CD4-positive, alpha-beta T cell treated with Interleukin-21 for 1 hour (primary cell): Measurements from ENCODE around the gene PEAR1.
A peak's percentile ranks its signal among the peaks of the same experiment; 100 is the strongest.
"Not testable (repeated sequence)": the region's sequence is repeated elsewhere in the genome, so short reads cannot be mapped to it uniquely, and the experiment has no call there.

ENCODE experiments used
- DNase-seq: peaks from one replicate; pipeline ENCODE4 v3.0.0-alpha.2; 2020

PEAR1 gene

GRCh38 chr1:156924478-156925153, 31.1 kb downstream of the PEAR1 start:
- no peak for DNase-seq

- no peak for DNase-seq
These were observed 31.9 kb downstream of the PEAR1 start for GRCh38 chr1:156925154-156926010.

- DNase-seq: no peak
These were observed 32.7 kb downstream of the PEAR1 start for GRCh38 chr1:156926175-156926574.

GRCh38 chr1:156926695-156927094, 33.2 kb downstream of the PEAR1 start:
- not testable (repeated sequence) for DNase-seq

GRCh38 chr1:156927215-156928042, 33.9 kb downstream of the PEAR1 start:
- DNase-seq: peak; percentile 58

- no peak for DNase-seq
These were observed 34.6 kb downstream of the PEAR1 start for GRCh38 chr1:156928043-156928602.

- no peak for DNase-seq
These were observed 36.2 kb downstream of the PEAR1 start for GRCh38 chr1:156929596-156930238.

- DNase-seq: no peak
These were observed 37.0 kb downstream of the PEAR1 start for GRCh38 chr1:156930483-156930882.

GRCh38 chr1:156931211-156931952, 37.9 kb downstream of the PEAR1 start:
- no peak for DNase-seq

- no peak for DNase-seq
These were observed 38.6 kb downstream of the PEAR1 start for GRCh38 chr1:156931974-156932710.

- DNase-seq: no peak
These were observed 39.6 kb downstream of the PEAR1 start for GRCh38 chr1:156933136-156933535.

GRCh38 chr1:156935505-156936128, 42.1 kb downstream of the PEAR1 start:
- DNase-seq: no peak

- DNase-seq: no peak
These were observed 42.7 kb downstream of the PEAR1 start for GRCh38 chr1:156936191-156936590.

- no peak for DNase-seq
These were observed 43.3 kb downstream of the PEAR1 start for GRCh38 chr1:156936721-156937220.

- DNase-seq: no peak
These were observed 44.4 kb downstream of the PEAR1 start for GRCh38 chr1:156937883-156938282.

- DNase-seq: no peak
These were observed 45.3 kb downstream of the PEAR1 start for GRCh38 chr1:156938813-156939212.

GRCh38 chr1:156939786-156940334, 46.3 kb downstream of the PEAR1 start:
- DNase-seq: no peak

GRCh38 chr1:156941675-156942074, 48.2 kb downstream of the PEAR1 start:
- DNase-seq: no peak

- no peak for DNase-seq
These were observed 48.7 kb downstream of the PEAR1 start for GRCh38 chr1:156942176-156942575.

GRCh38 chr1:156942576-156942975, 49.1 kb downstream of the PEAR1 start:
- no peak for DNase-seq
